GM21360 (cell line): ENCODE measurements around the gene EXPH5.
A peak's percentile ranks its signal among the peaks of the same experiment; 100 is the strongest.
"Not testable (repeated sequence)": the region's sequence is repeated elsewhere in the genome, so short reads cannot be mapped to it uniquely, and the experiment has no call there.

Source experiments
- ATAC-seq: cut with Tn5 transposase; IDR thresholded peaks from one replicate; pipeline ENCODE4 v1.9.1; 2021; ENCODE audit warnings: mild to moderate bottlenecking, moderate library complexity; ENCODE audit not compliant: unreplicated experiment

EXPH5 gene, protein sequence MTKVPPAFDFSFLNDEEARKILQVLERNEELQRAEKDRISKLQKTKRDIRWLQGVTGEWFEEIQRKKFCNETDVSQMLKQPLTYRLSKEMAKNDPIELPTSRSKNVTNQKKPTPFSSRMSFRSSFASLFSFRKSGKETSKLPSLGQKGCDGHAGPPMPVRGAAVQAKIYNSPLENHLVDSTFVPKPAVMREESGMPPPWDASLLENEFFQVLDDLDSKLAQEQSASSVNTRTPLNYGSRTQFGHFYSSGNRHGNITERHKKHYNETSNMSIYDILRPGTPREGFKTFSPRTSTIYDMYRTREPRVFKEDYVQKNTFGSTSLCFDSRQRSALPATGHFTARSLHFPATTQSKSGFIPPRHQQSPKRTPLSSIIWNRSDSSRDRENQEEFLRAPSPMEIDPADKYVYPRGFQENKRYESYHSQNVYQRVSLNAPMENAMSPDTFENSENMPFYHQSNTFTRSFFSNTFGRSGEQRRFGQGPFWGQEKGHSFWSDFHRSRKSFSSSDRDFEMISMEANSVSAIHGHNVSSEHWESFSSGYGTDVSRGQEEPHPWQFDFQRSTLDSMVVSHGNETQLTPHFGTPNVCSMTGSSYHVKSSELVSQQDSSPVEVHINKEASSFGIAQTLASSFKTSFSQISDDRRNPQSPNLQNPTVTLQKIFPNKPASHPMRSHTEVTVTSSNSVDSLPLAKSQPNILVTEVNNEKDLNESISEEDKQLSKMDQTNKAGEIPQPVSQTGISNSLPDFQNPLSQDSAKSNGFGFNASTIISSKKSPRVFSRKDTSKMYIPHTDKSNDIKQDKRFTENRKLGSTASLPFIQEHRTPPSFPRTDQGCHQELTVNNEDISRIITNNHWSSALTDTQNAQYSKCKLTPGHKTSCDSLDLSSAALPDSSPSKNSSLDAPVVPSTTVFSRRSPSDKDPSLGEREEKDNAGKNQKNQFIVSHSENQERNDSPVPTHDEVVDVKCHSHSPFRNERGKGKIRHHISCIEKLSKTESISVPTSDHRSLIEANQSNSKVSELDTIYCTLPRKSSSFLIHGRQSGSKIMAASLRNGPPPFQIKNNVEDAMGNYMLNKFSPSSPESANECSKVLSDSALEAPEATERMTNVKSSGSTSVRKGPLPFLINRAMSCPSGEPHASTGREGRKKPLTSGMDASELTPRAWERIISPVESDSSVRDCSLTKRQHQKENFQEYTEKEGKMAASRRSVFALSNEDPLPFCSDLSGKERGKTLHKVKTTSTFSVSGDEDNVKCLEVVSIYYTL (N-terminal part only)

DNA sequence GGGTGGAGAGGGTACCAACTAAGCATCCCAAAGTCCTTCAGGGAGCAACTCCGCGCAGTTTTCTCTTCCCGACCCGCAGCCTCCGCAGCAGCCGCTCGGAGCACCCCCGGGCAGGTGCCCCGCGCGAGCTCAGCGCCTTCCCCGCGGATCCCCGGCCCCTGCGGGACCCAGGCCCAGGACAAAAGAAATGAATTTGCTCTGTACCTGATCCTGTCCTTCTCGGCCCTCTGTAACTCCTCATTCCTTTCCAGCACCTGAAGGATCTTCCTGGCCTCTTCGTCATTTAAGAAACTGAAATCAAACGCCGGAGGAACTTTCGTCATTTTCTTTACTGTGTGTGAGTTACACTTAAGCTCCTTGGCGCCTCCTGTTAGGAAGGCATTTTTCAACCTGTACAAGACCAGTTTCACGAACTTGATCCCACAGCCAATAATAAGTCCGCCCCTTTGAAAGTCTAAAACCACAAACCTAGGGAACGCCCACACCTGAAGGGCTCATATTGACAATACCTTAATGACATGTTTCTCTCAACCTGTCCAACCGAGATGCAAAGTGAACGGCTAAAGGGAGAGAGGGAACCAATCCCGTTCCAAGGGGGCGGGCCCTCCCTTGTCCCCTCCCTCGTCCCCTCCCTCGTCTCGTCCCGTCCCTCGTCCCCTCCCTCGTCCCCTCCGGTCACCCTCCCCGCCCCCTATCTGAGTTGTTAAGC is at the start of gene EXPH5:
TSS of gene EXPH5 (minus strand) at position 555 of the 709 bp plus-strand sequence. CDS start at position 323, 232 bp downstream.
- peak; percentile 94 for ATAC-seq

DNA sequence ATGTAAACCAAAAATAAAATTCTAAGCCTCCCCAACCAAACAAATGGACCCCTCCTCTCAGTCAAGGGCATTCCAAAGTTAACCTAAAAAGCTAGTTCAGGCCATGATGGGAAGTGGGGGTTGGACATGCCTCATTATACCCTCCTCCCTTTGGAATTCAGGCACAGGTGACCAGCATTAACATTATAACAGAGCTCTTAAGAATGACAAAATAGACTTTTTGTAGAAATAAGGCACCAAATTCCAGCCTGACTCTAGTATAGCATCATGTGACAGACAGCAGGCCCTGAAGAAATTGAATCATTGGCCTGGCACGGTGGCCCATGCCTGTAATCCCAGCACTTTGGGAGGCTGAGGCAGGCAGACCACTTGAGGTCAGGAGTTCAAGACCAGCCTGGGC is 48.2 kb upstream of the EXPH5 start:
- ATAC-seq: not testable (repeated sequence)

- ATAC-seq: no peak
These were observed 45.6 kb upstream of the EXPH5 start for GRCh38 chr11:108639146-108639545.

DNA sequence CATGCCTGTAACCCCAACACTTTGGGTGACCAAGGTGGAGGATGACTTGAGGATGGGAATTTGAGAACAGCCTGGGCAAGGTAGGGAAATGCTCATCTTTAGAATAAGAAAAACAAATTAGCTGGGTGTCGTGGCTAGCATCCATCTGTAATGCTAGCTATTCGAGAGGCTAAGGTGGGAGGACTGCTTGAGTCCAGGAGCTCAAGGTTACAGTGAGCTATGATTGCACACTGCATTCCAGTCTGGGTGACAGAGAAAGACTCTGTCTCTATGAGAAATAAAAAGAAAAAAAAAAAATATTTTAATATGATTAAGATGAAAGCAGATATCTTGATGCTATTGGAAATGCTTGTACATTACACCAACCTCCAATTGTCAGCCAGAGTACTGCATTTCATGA is 42.7 kb upstream of the EXPH5 start:
- no peak for ATAC-seq

GRCh38 chr11:108635106-108635505 is 41.5 kb upstream of the EXPH5 start:
- ATAC-seq: no peak

DNA sequence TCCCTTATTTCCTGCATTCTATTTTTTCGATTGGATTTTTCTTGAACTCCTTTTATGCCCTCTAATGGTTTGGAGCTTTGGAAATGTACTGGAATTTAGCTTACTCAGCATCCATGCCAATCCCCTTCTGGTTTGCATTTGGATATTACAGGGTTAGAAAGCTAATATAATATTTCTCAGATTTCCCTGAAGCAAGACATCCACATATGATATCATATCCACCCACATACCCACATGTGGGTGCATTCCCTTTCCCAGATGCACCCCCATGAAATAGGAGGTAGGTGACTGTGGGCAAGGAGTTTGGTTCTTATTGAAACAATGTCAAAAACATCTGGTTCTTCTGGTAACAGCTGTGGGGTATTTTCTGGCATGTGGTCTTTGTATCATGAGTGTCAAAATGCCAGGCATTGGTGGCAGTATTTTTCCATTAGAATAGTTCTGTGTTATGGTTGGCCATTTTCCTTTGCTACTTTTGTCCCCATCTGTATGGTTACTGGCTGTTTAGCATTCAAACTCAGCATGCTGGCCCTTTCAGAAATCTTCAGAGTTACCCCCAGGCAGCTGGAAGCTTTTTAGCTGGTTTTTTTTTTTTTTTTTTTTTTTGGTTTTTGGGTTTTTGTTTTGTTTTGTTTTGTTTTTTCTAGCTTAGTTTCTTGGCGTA is 38.6 kb upstream of the EXPH5 start:
- ATAC-seq: no peak

DNA sequence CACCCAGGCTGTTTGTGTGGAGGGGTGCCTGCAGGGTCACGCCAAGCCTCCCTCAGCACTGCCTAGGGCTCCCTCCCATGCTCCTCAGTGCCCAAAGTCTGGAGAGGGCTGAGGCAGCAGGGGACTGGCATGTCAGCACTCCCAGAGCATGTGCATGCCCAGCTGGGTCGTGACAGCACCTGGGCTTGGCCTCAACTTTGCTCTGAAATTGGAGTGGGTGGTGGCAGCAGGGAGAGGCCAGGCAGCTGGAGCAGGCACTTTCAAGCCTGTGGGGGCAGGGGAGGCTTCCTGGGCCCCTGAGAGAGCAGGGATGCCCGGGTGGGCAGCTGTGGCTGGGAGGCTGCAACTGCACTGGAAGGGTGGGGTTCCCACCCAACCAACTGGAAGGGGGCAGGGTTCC is 35.7 kb upstream of the EXPH5 start:
- no peak for ATAC-seq

GRCh38 chr11:108628812-108629211 is 35.2 kb upstream of the EXPH5 start:
- no peak for ATAC-seq

DNA sequence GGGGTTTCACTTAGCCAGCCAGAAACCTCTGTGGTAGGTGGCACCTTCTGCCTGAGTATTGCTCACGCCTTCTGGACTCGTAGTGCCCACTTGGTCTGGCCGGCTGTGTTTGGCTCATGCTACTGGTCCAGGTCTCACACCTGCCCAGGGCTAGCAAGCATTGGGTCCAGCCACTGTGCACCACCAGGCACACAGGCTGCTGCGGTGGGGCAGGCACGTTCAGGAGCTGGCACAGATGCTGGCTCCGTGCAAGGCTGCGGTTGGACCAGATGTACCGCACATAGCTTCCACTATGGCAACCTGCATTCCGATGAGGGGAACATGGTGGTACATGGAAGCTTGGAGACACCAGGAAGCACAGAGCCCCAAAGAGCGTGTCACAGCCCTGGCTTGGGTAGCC is 34.8 kb upstream of the EXPH5 start:
- ATAC-seq: no peak

- ATAC-seq: no peak
These were observed 30.8 kb upstream of the EXPH5 start for GRCh38 chr11:108624196-108624925.

GRCh38 chr11:108622341-108622740 is 28.8 kb upstream of the EXPH5 start:
- no peak for ATAC-seq

GRCh38 chr11:108620958-108621772 is 27.6 kb upstream of the EXPH5 start:
- ATAC-seq: peak; percentile 85

GRCh38 chr11:108618529-108618928 is 25.0 kb upstream of the EXPH5 start:
- no peak for ATAC-seq

- no peak for ATAC-seq
These were observed 23.5 kb upstream of the EXPH5 start for GRCh38 chr11:108617055-108617454.

GRCh38 chr11:108616549-108616948 is 23.0 kb upstream of the EXPH5 start:
- no peak for ATAC-seq

- ATAC-seq: no peak
These were observed 20.5 kb upstream of the EXPH5 start for GRCh38 chr11:108614086-108614485.

DNA sequence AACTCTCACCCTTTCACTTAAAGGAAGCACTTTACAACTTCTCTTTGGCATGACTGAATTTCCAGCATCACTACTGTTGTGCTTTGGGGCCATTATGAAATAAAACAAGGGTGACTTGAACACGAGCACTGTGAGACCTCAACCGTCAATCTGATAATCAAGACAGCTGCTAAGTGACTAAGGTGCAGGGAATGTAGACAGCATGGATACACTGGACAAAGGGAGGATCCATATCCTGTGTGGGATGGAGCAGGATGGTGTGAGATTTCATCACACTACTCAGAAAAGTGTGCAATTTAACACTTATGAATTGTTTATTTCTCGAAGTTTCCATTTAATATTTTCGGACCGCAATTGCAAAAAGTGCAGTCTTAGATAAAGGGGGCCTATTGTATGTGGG is 16.1 kb upstream of the EXPH5 start:
- ATAC-seq: no peak

- ATAC-seq: no peak
These were observed 15.0 kb upstream of the EXPH5 start for GRCh38 chr11:108608548-108608947.
